HG02981 (cell line): Measurements from ENCODE around the gene NELFB.
A peak's percentile ranks its signal among the peaks of the same experiment; 100 is the strongest.

Source experiments
- ATAC-seq: cut with Tn5 transposase; IDR thresholded peaks from one replicate; pipeline ENCODE4 v1.9.1; 2021; ENCODE audit warnings: mild to moderate bottlenecking, moderate library complexity; ENCODE audit not compliant: unreplicated experiment

NELFB gene

GRCh38 chr9:137279741-137280473, 24.8 kb downstream of the NELFB start:
- ATAC-seq, result no peak

- no peak for ATAC-seq
These were observed 25.6 kb downstream of the NELFB start for GRCh38 chr9:137280474-137281344.

GRCh38 chr9:137281345-137282116, 26.4 kb downstream of the NELFB start:
- no peak for ATAC-seq

GRCh38 chr9:137286975-137287383, 31.9 kb downstream of the NELFB start:
- no peak for ATAC-seq

GRCh38 chr9:137293094-137293481, 38.0 kb downstream of the NELFB start:
- ATAC-seq, result no peak

GRCh38 chr9:137293482-137294090, 38.5 kb downstream of the NELFB start:
- no peak for ATAC-seq

DNA sequence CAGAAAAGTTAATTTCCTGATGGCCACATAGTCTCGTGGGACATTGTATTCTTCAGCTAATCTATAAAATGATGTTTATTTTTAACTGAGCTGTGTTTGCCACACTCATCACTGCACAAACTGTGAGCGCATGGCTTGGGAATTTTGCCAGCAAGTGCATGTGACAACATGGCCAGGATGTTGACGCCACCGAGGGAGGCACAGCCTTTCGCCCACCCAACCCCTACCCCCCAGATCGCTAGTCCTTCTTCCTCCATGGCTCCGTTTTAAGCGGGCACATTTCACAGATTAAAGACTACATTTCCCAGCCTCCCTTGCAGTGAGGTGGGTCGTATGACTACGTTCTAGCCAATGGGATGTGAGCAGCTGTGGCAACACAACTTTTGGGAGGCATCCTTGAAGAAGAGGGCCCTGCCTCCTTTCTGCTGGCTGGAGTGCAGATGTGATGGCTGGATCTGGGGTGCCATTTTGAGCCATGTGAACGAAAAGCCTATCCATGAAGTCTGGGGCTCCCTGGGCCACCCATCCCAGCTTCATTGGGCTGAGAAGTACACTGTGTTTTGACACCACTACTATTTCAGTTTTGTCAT, 39.1 kb downstream of the NELFB start:
- ATAC-seq, result no peak

- ATAC-seq, result no peak
These were observed 39.6 kb downstream of the NELFB start for GRCh38 chr9:137294681-137295237.

- peak; percentile 59 for ATAC-seq
These were observed 40.2 kb downstream of the NELFB start for GRCh38 chr9:137295238-137295811.

DNA sequence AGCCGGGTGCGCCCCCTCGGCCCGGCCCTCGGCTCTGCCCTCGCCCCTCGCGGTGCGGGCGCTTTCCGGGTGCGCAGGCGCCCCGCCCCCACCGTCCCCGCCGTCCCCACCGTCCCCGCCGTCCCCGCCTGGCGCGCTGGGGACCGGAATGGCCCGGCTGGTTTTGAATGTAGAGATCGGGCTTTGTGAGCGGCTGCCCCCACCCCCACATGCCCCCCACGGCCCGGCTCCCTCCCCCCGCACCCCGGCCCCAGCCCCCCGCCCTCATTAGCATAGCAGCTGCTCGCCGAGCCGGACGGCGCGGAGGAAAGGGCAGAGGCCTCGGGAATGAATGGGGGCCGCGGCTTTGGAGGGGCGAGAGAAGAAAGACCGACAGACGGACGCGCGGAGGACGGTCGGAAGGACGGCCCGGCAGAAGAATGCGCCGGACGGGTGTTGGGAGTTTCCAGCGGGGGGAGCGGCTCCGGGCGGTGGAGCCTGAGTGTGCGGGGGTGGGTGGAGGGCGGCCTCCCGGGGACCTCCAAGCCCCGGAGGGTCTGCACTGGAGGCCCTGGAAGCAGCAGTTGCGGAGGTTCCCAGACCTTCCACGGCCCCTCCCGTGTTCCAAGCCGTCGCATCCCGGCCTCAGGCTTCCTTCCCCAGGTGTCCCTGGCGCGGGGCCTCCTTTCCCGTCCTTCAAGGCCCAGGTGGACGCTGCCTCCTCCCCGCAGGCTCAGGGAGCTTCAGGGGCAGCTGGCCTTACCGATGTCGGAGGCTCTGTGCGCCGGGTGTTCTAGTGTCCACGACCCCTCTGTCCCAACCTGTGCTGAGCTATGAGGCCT, 40.9 kb downstream of the NELFB start:
- no peak for ATAC-seq

GRCh38 chr9:137296670-137297664, 41.8 kb downstream of the NELFB start:
- ATAC-seq, result no peak

DNA sequence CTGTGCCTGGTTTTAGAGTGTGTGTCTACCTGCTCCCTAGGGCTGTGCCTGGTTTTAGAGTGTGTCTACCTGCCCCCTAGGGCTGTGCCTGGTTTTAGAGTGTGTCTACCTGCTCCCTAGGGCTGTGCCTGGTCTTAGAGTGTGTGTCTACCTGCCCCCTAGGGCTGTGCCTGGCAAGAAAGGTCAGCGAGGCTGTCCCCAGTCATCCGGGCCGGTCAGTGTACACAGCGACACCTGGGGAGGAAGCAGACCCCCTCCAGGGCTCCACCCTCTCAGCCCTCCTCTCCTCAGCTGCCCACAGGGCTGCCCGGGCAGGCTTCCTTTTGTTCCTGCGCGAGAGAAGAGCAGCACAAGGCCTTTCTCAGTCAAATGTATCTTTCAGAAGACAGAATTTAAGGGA, 42.8 kb downstream of the NELFB start:
- no peak for ATAC-seq

DNA sequence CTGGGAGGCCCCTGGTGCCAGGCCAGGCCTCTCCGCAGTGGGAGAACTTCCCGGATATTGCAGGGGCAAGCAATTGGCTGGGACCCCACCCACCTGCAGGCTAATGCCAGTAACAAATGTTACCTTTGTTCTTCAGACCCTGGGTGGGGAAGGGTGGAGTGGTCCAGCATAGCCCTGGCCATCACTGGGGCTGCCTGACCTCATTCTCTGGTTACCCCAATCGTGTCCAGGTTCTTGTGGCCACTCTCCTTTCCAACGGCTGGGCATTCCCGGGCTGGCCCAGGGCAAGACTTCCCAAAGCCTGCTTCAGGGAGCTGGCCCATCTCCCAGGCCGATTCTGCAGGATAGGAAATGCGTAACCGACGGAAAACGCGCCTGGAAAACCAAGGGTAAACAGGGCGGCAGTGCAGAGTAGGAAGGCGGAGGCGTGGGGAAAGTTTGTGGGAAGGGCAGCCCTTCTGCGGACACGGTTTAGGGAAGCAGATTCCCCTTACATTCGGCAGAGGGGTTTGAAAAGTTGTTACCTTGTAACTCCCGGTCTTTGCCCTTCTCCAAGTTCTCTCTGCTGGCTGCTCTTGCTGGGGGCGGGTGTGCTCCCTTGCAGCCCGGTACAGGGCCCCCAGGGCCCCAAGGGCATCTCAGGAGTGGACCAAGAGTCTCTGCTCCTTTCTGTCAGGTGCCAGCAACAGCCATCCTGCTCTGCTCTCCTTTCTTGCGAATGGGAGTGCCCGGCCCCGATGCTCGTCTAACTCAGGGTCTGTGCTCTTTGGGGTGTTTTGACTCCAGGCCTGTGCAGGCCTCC, 43.5 kb downstream of the NELFB start:
- no peak for ATAC-seq

DNA sequence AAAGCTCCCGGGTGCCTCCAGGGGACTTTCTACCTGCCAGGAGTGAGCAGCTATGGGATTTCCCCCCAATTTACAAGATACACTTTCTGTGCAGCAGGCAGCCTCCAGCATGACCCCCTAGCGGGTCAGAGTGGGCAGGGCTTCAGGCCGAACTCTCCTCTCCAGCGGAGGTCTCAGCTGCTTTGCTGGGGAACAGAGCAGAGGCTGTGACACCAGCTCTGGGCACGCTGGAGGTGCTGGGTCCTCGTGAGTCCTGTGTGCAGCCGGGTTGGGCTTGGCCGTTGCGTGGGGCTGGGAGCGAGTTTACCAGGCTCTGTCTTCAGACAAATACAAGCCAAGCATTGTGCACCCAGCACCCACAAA, 44.1 kb downstream of the NELFB start:
- no peak for ATAC-seq

DNA sequence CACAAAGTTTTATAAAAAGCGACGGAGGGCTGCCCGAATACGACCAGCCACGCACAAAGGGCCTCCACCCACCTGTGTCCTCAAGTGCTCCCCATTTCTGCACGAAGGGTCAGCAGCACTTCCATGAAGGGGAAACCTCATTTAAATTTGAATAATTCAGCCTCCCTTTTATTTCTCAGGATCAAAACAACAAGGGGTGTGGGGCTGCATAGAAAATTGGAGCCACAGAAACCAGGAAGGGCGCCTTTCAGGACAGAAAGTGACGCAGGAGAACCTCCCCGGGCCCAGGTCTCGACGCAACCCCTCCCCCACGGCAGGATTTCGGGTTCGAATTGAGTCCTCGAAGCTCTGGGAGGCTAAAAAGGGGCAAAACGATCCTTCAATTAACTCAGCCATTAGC, 44.8 kb downstream of the NELFB start:
- ATAC-seq, result no peak

GRCh38 chr9:137300567-137301080, 45.5 kb downstream of the NELFB start:
- no peak for ATAC-seq
